Activated naive CD4-positive, alpha-beta T cell treated with anti-CD3 and anti-CD28 coated beads, Interleukin-2, amount 50 U/mL, for 16 hours (primary cell): ENCODE measurements around the gene HOXD4.

ENCODE experiments used
- DNase-seq: peaks from one replicate; pipeline ENCODE4 v3.0.0-alpha.2; 2020

HOXD4 gene

GRCh38 chr2:176114930-176115625 lies 36.3 kb upstream of the HOXD4 start:
- DNase-seq, result no peak

- no peak for DNase-seq
Measured at GRCh38 chr2:176115883-176116813, 35.2 kb upstream of the HOXD4 start, which contains the start of gene HOXD10. TSS of gene HOXD10 (plus strand) at chr2:176116778. CDS start at chr2:176116834, 56 bp downstream.

GRCh38 chr2:176117162-176117822 lies 34.1 kb upstream of the HOXD4 start:
- no peak for DNase-seq

- DNase-seq, result no peak
Measured at GRCh38 chr2:176117823-176118371, 33.5 kb upstream of the HOXD4 start.

GRCh38 chr2:176118601-176119339 lies 32.6 kb upstream of the HOXD4 start:
- DNase-seq, result no peak

GRCh38 chr2:176120364-176121189 lies 30.8 kb upstream of the HOXD4 start:
- no peak for DNase-seq

- DNase-seq, result no peak
Measured at GRCh38 chr2:176121190-176122051, 29.9 kb upstream of the HOXD4 start.

GRCh38 chr2:176122052-176122682 lies 29.2 kb upstream of the HOXD4 start:
- DNase-seq, result no peak

GRCh38 chr2:176122683-176123410 lies 28.5 kb upstream of the HOXD4 start, which contains the start of gene HOXD9:
TSS of gene HOXD9 (plus strand) at chr2:176122719. CDS start at chr2:176122769, 50 bp downstream.
- no peak for DNase-seq

GRCh38 chr2:176123411-176124109 lies 27.8 kb upstream of the HOXD4 start:
- DNase-seq, result no peak

GRCh38 chr2:176124110-176124946 lies 27.0 kb upstream of the HOXD4 start:
- DNase-seq, result no peak

- DNase-seq, result no peak
Measured at GRCh38 chr2:176124947-176125771, 26.2 kb upstream of the HOXD4 start.

GRCh38 chr2:176125772-176126054 lies 25.6 kb upstream of the HOXD4 start:
- DNase-seq, result no peak

- DNase-seq, result peak; percentile 69
Measured at GRCh38 chr2:176126929-176127773, 24.2 kb upstream of the HOXD4 start.

GRCh38 chr2:176127774-176128072 lies 23.6 kb upstream of the HOXD4 start:
- no peak for DNase-seq
